SW480 (cell line): ENCODE data around the gene YPEL1.
"Not testable (repeated sequence)": the region's sequence is repeated elsewhere in the genome, so short reads cannot be mapped to it uniquely, and the experiment has no call there.

Experiments used
- DNase-seq: peaks from one replicate; pipeline ENCODE4 v3.0.0-alpha.2; 2016; ENCODE audit warnings: low spot score

Gene YPEL1

GRCh38 chr22:21699643-21700042, 36.0 kb downstream of the YPEL1 start:
- DNase-seq, result no peak

GRCh38 chr22:21698430-21699329, 36.9 kb downstream of the YPEL1 start:
- DNase-seq, result no peak

- DNase-seq, result no peak
Observed at GRCh38 chr22:21697880-21698279, 37.7 kb downstream of the YPEL1 start.

GRCh38 chr22:21697021-21697771, 38.4 kb downstream of the YPEL1 start:
- no peak for DNase-seq

GRCh38 chr22:21696115-21696514, 39.5 kb downstream of the YPEL1 start:
- DNase-seq, result no peak

- DNase-seq, result no peak
Observed at GRCh38 chr22:21695430-21696085, 40.0 kb downstream of the YPEL1 start.

- DNase-seq, result no peak
Observed at GRCh38 chr22:21694795-21695429, 40.7 kb downstream of the YPEL1 start.

- no peak for DNase-seq
Observed at GRCh38 chr22:21694394-21694793, 41.2 kb downstream of the YPEL1 start.

GRCh38 chr22:21693999-21694341, 41.6 kb downstream of the YPEL1 start:
- no peak for DNase-seq

- DNase-seq, result no peak
Observed at GRCh38 chr22:21693333-21693998, 42.1 kb downstream of the YPEL1 start.

GRCh38 chr22:21692856-21693255, 42.7 kb downstream of the YPEL1 start:
- not testable (repeated sequence) for DNase-seq

- DNase-seq, result no peak
Observed at GRCh38 chr22:21691816-21692215, 43.8 kb downstream of the YPEL1 start.

- DNase-seq, result no peak
Observed at GRCh38 chr22:21690401-21690801, 45.2 kb downstream of the YPEL1 start.

- DNase-seq, result peak; percentile 83
Observed at GRCh38 chr22:21688706-21689381, 46.8 kb downstream of the YPEL1 start.

- DNase-seq, result no peak
Observed at GRCh38 chr22:21688341-21688705, 47.3 kb downstream of the YPEL1 start.

GRCh38 chr22:21687685-21688259, 47.8 kb downstream of the YPEL1 start:
- DNase-seq, result no peak

- no peak for DNase-seq
Observed at GRCh38 chr22:21686634-21687393, 48.8 kb downstream of the YPEL1 start.

- DNase-seq, result no peak
Observed at GRCh38 chr22:21686193-21686608, 49.4 kb downstream of the YPEL1 start.

GRCh38 chr22:21685164-21685513, 50.5 kb downstream of the YPEL1 start:
- DNase-seq, result no peak

GRCh38 chr22:21684492-21685163, 51.0 kb downstream of the YPEL1 start:
- no peak for DNase-seq
